Measurements from ENCODE around the gene ST8SIA4.

GRCh38 chr5:100950985-100951384, 47.9 kb upstream of the ST8SIA4 start:
- TF ChIP-seq YY1 (IDR thresholded peaks at IDR 0.05; ENCODE audit: insufficient read depth, insufficient read length) (no peak), SUZ12 (IDR thresholded peaks at IDR 0.05; ENCODE audit: extremely low read depth, insufficient read depth, insufficient read length) (no peak), ZNF274 (IDR thresholded peaks at IDR 0.05; ENCODE audit: low read depth, low read length) (no peak)

Measured in NT2/D1 (cell line).